Thoracic aorta (tissue), 2 donors: Measurements from ENCODE around the gene GDF7. TPM values are rescaled to one million over a fixed set of nuclear protein-coding genes. Genes with fewer than 3 reads are reported as not detected.
"Not testable (repeated sequence)": the region's sequence is repeated elsewhere in the genome, so short reads cannot be mapped to it uniquely, and the experiment has no call there.

Experiments used
- ATAC-seq: fragments of 150-250 bp; one replicate; pipeline ENCODE4 v1.8.0; 2017; ENCODE audit warnings: low read depth; ENCODE audit not compliant: insufficient number of reproducible peaks, low FRiP score
- DNase-seq: peaks from one replicate; pipeline ENCODE4 v3.0.0-alpha.2; 2020; ENCODE audit warnings: low spot score
- H3K27ac ChIP-seq, 2 donors: fragments of 200-600 bp; sonication (generic); 1 replicate in 1 of 2; 2 replicates in 1 of 2; pipeline ENCODE4 v1.5.1; 2016; ENCODE audit warnings: mild to moderate bottlenecking in 2 of 2, moderate library complexity in 2 of 2
- H3K27me3 ChIP-seq: fragments of 200-600 bp; sonication (generic); replicated peaks from 2 replicates; pipeline ENCODE4 v1.6.0; 2016; ENCODE audit warnings: mild to moderate bottlenecking; ENCODE audit not compliant: insufficient read depth
- H3K36me3 ChIP-seq: fragments of 200-600 bp; sonication (generic); one replicate; pipeline ENCODE4 v1.5.1; 2016
- H3K4me1 ChIP-seq, 2 donors: fragments of 200-600 bp; sonication (generic); 1 replicate in 1 of 2; 2 replicates in 1 of 2; pipeline versions ENCODE4 v1.5.1 to v1.6.0; 2016; ENCODE audit warnings: low read depth in 2 of 2, mild to moderate bottlenecking in 1 of 2; ENCODE audit not compliant: control insufficient read depth in 1 of 2
- H3K4me3 ChIP-seq: fragments of 200-600 bp; sonication (generic); 2 replicates; pipeline ENCODE4 v1.5.1; 2016; ENCODE audit warnings: mild to moderate bottlenecking
- H3K9me3 ChIP-seq: fragments of 200-600 bp; sonication (generic); 2 replicates; pipeline ENCODE4 v1.5.1; 2016
- total RNA-seq, 2 donors: library from RNA; depleted of rRNA; stranded (reverse); fragments of >200 nt; gene quantifications; one replicate each; pipeline versions ENCODE4 v1.1.0 to v1.2.3, GENCODE V29; 2016
- TF ChIP-seq, protein P1 (sequence below): fragments of 200-600 bp; sonication (generic); IDR thresholded peaks from one replicate; pipeline ENCODE4 v1.5.1; 2019; ENCODE audit warnings: antibody characterized with exemption

Gene GDF7
- total RNA-seq, 2 donors from 2014 or later, result 39.7 to 40.7 TPM

DNA sequence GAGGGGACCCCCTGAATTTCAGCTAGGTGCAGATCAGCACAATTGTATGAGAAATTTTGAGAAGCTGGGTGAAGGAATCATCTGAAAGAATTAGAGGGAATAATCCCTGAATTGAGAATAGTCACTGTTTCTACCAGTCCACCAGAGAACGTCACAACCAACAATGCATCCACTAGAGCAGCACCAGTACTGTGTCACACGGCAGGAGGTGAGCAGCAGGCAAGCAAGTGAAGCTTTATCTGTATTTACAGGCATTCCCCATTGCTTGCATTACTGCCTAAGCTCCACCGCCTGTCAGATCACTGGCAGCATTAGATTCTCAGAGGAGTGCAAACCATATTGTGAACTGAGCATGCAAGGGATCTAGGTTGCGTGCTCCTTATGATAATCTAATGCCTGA is 40.7 kb downstream of the GDF7 start:
- DNase-seq, result no peak
- Histone ChIP-seq H3K27ac (no peak overlapping the region), H3K36me3 (no peaks in the 10 kb centered on the region), H3K27me3 (no peaks in the 10 kb centered on the region), H3K4me1 (peaks cover 0 to 4% of the 10 kb centered on the region in 2 donors), H3K9me3 (no peaks in the 10 kb centered on the region), H3K4me3 (no peak overlapping the region)
- TF ChIP-seq, protein P1, sequence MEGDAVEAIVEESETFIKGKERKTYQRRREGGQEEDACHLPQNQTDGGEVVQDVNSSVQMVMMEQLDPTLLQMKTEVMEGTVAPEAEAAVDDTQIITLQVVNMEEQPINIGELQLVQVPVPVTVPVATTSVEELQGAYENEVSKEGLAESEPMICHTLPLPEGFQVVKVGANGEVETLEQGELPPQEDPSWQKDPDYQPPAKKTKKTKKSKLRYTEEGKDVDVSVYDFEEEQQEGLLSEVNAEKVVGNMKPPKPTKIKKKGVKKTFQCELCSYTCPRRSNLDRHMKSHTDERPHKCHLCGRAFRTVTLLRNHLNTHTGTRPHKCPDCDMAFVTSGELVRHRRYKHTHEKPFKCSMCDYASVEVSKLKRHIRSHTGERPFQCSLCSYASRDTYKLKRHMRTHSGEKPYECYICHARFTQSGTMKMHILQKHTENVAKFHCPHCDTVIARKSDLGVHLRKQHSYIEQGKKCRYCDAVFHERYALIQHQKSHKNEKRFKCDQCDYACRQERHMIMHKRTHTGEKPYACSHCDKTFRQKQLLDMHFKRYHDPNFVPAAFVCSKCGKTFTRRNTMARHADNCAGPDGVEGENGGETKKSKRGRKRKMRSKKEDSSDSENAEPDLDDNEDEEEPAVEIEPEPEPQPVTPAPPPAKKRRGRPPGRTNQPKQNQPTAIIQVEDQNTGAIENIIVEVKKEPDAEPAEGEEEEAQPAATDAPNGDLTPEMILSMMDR, result no peak
- ATAC-seq, result no peak

DNA sequence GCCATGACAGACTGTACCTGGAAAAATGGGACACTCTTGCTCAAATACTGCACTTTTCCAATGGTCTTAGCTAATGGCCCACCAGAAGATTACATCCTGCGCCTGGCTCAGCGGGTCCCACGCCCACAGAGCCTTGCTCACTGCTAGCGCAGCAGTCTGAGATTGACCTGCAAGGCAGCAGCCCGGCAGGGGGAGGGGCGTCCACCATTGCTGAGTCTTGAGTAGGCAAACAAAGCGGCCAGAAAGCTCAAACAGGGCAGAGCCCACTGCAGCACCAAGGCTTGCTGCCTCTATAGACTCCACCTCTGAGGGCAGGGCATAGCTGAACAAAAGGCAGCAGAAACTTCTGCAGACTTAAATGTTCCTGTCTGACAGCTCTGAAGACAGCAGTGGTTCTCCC is 44.7 kb downstream of the GDF7 start:
- not testable (repeated sequence) for H3K36me3 ChIP-seq, H3K4me1 ChIP-seq, H3K27me3 ChIP-seq, H3K27ac ChIP-seq, ATAC-seq, H3K9me3 ChIP-seq, DNase-seq, H3K4me3 ChIP-seq

DNA sequence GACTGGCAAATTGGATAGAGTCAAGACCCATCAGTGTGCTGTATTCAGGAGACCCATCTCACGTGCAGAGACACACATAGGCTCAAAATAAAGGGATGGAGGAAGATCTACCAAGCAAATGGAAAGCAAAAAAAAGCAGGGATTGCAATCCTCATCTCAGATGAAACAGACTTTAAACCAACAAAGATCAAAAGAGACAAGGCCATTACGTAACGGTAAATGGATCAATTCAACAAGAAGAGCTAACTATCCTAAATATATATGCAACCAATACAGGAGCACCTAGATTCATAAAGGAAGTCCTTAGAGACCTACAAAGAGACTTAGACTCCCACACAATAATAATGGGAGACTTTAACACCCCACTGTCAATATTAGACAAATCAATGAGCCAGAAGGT is 46.6 kb downstream of the GDF7 start:
- H3K27ac ChIP-seq, H3K4me1 ChIP-seq, H3K27me3 ChIP-seq, DNase-seq, H3K36me3 ChIP-seq, ATAC-seq, H3K4me3 ChIP-seq, H3K9me3 ChIP-seq: not testable (repeated sequence)

DNA sequence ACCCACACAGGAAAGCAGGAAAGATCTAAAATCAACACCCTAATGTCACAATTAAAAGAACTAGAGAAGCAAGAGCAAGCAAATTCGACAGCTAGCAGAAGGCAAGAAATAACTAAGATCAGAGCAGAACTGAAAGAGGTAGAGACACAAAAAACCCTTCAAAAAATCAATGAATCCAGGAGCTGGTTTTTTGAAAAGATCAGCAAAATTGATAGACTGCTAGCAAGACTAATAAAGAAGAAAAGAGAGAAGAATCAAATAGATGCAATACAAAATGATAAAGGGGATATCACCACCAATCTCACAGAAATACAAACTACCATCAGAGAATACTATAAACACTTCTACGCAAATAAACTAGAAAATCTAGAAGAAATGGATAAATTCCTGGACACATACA is 47.5 kb downstream of the GDF7 start:
- H3K27ac ChIP-seq, H3K9me3 ChIP-seq, H3K4me1 ChIP-seq, ATAC-seq, DNase-seq, H3K36me3 ChIP-seq, H3K27me3 ChIP-seq, H3K4me3 ChIP-seq: not testable (repeated sequence)

DNA sequence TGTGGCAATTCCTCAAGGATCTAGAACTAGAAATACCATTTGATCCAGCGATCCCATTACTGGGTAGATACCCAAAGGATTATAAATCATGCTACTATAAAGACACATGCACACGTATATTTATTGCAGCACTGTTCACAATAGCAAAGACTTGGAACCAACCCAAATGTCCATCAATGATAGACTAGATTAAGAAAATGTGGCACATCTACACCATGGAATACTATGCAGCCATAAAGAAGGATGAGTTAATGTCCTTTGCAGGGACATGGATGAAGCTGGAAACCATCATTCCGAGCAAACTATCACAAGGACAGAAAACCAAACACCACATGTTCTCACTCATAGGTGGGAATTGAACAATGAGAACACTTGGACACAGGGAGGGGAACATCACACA is 49.2 kb downstream of the GDF7 start:
- ATAC-seq, H3K36me3 ChIP-seq, DNase-seq, H3K27me3 ChIP-seq, H3K4me1 ChIP-seq, H3K4me3 ChIP-seq, H3K27ac ChIP-seq, H3K9me3 ChIP-seq: not testable (repeated sequence)

DNA sequence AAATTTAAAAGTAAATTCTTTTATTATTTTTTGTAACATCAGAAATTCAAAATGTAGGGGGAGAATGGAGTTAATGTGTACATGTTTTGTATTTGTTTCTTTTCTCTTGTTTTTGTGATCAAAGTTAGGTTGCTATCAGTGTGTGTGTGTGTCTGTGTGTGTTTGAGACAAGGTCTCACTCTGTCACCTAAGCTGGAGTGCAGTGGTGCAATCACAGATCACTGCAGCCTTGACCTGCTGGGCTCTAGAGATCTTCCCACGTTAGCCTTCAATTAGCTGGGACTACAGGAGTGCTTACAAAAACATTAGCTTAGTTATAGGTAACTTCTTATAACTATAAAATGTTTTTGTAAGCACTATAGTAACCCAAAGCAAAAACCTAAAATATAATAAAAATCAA is 50.7 kb downstream of the GDF7 start:
- no peak for DNase-seq
- Histone ChIP-seq H3K9me3 (no peaks in the 10 kb centered on the region), H3K27me3 (no peaks in the 10 kb centered on the region), H3K4me3 (no peak overlapping the region), H3K36me3 (no peaks in the 10 kb centered on the region), H3K4me1 (peaks cover 2% of the 10 kb centered on the region in 2 donors), H3K27ac (no peak overlapping the region)
- TF ChIP-seq, protein P1, result no peak
- no peak for ATAC-seq

DNA sequence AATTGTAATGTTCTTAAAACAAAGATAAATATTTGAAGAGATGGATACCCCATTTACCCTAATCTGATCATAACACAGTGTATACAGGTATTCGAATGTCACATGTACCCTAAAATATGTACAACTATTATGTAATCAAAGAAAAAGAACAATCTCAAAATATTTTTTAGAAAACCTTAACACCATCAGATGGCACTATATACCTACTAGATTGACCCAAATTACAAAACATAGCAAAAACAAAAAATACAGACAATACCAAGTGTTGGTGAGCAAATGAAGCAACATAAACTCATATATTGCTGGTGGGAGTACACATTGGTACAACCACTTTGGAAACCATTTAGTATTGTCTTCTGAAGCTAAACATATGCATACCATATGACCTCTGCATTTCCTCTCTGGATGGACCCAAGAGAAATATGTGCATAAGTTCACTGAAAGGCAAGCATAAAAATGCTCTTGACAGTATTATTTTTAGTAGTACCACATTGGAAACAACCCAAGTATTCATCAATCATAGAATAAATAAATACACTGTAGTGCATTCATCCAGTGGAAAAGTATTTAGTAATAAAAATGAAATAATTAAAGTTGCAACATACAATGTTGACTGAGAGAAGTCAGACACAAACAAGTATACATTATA is 55.8 kb downstream of the GDF7 start:
- no peaks in the 10 kb centered on the region for H3K27me3 ChIP-seq
- H3K27ac ChIP-seq, result peak overlapping the region; percentile 68 to 76
- no peaks in the 10 kb centered on the region for H3K9me3 ChIP-seq
- TF ChIP-seq, protein P1, result no peak
- H3K4me3 ChIP-seq, result no peak overlapping the region
- DNase-seq (no peak), ATAC-seq (no peak)
- H3K4me1 ChIP-seq, result peaks cover 24 to 40% of the 10 kb centered on the region in 2 donors
- no peaks in the 10 kb centered on the region for H3K36me3 ChIP-seq
